HG03575 (cell line): ENCODE results near the gene TH.

ENCODE experiments used
- ATAC-seq: cut with Tn5 transposase; IDR thresholded peaks from one replicate; pipeline ENCODE4 v1.9.1; 2021; ENCODE audit not compliant: unreplicated experiment, insufficient number of reproducible peaks, low FRiP score; ENCODE audit errors: extremely low read depth

TH gene

GRCh38 chr11:2209900-2210321 lies 38.3 kb upstream of the TH start:
- ATAC-seq: no peak

DNA sequence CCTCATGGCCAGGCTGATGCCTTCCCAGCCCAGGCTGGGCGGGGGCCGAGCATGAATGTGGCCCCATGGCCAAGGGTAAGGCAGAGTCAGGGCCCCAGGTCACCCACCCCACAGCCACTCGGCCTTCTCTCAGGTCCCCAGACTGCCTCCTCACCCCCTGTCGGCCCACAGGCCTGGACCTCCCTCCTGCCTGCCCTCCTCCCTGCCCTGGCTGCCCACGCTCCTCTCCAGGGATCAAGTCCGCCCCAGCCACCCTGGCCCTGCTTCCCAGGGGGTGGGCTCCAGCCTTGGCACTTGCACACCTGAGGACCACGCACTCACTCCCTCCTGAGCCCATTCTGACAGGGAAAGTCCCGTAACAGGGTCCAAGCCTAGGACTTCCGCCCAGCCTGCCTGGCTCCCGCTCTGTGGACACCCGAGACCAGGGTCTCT lies 37.8 kb upstream of the TH start:
- ATAC-seq: no peak

- no peak for ATAC-seq
Observed at GRCh38 chr11:2208691-2209369, 37.2 kb upstream of the TH start.

DNA sequence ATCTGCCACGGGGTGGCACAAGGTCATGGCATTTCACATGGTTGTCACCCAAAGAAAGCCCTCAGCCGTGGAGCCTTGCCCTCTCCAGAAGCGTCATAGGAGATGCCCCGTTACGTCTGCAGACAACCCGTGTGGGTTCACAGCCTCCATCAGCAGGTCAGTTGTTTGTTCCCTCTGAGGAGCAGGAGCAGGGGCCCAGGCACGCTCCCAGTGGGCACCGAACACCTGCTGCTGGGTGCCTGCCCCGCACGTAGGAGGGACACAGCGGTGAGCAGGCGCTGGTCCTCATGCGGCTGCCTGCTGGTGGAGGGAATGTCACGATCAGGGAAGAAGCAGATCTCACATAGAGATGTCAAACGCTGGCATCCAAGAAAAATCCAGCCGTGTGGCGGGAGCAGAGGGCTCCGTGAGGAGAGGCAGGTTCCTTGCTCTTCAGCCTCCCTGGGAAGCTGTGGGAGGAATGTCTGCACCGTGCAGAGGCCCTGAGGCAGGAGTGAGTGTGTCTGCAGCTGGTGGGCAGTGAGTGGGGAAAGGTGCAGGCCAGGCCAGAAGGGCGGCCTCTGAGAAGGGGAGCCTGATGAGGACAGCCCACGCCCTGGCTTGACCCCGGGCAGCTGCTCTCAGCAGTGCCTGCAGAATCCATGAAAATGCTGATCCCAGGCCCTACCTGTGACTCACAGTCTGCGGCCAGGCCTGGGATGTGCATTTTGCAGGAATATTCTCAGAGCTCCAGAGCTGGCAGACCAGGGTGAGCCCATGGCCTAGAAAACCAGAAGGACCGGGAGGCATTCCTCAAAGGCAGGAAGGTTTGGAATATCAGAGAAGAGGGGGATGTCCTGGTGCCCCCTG lies 36.4 kb upstream of the TH start:
- no peak for ATAC-seq

GRCh38 chr11:2207212-2207611 lies 35.6 kb upstream of the TH start:
- ATAC-seq: no peak

DNA sequence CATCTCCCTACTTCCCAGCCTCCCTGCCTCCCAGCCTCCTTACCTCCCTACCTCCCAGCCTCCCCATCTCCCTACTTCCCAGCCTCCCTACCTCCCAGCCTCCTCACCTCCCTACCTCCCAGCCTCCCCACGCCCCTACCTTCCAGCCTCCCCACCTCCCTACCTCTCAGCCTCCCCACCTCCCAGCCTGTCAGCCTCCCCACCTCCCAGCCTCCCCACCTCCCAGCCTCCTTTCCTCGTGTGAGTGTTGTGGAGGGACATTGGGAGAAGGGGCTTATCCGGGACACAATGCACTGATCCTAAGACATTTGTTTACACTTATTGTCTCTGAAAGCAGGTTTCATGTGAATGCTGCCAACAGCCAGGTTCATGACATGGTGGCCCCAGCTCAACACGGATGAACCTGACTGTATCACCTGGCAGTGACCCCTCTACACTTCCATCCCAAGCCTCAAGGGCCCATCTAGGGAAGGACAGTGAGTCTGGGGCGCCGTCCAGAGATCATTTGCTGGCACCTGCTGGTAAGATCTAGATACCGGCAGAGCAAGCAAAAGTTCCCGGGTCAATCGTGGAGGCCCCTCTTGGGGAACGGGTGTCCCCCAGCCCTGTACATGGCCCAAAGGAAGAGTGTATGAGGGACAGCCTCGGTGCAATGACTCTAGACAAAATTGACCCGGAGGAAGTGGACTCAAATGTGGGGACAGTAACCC lies 34.5 kb upstream of the TH start:
- ATAC-seq: no peak

- no peak for ATAC-seq
Observed at GRCh38 chr11:2205214-2205720, 33.7 kb upstream of the TH start.

GRCh38 chr11:2204361-2205213 lies 33.0 kb upstream of the TH start:
- ATAC-seq: no peak

GRCh38 chr11:2203440-2204259 lies 32.0 kb upstream of the TH start:
- ATAC-seq: no peak

- no peak for ATAC-seq
Observed at GRCh38 chr11:2202900-2203439, 31.4 kb upstream of the TH start.

GRCh38 chr11:2202071-2202899 lies 30.7 kb upstream of the TH start:
- no peak for ATAC-seq

GRCh38 chr11:2201542-2201941 lies 29.9 kb upstream of the TH start:
- ATAC-seq: no peak

GRCh38 chr11:2200957-2201519 lies 29.4 kb upstream of the TH start:
- no peak for ATAC-seq

- ATAC-seq: no peak
Observed at GRCh38 chr11:2200536-2200935, 28.9 kb upstream of the TH start.

GRCh38 chr11:2199466-2200341 lies 28.1 kb upstream of the TH start:
- no peak for ATAC-seq
